ENCODE results near the gene CAMK2N1. TPM values are rescaled to one million over a fixed set of nuclear protein-coding genes. Genes with fewer than 3 reads are reported as not detected.

The CAMK2N1 gene
- polyA plus RNA-seq, 1 donor from 2014 or later, result 67.1 TPM

DNA sequence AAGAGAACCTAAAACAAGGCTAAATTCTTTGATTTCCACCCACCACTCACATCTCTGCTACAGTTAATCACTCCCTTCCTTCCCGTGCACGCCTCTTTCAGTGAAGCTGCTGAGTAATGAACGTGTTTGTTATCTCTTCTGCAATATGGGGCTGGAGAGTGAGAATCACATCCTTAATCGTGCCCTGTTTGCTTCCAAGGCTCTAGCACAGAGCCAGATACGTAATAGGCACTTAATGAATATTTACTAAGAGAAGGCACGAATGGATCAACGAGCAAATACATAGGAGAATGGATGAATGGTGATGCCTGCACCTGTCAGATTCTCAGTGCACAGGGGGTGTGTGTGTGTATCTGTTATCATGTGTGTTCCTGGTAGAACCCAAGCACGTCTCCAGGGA is 44.3 kb upstream of the CAMK2N1 start:
- Histone ChIP-seq H3K36me3 (ENCODE audit: insufficient read depth, low read length) (no peaks in the 10 kb centered on the region), H3K9ac (ENCODE audit: low read length) (peak overlapping the region; percentile 59), H2AFZ (ENCODE audit: low read depth, low read length) (peak overlapping the region; percentile 27), H3K9me2 (ENCODE audit: insufficient read depth, low read length) (no peaks in the 10 kb centered on the region), H3F3A (ENCODE audit: insufficient read depth, low read length, poor library complexity, severe bottlenecking) (no peaks in the 10 kb centered on the region), H3K79me2 (replicated peaks; ENCODE audit: insufficient read depth, low read length) (no peaks in the 10 kb centered on the region), H4K20me1 (ENCODE audit: insufficient read depth) (no peaks in the 10 kb centered on the region), H3K27ac (ENCODE audit: low read length) (peak overlapping the region; percentile 89), H3K4me3 (ENCODE audit: low read length) (peak overlapping the region; percentile 51), H3K9me3 (ENCODE audit: low read length) (no peaks in the 10 kb centered on the region), H3K27me3 (ENCODE audit: insufficient read depth, low read depth, low read length) (no peaks in the 10 kb centered on the region), H3K4me2 (ENCODE audit: low read length) (peak overlapping the region; percentile 76)
- no peak for TF ChIP-seq EZH2 (IDR thresholded peaks at IDR 0.05; ENCODE audit: borderline replicate concordance, insufficient read depth, low read length, poor library complexity, severe bottlenecking)
- no peak for TF ChIP-seq MXI1 (conservative IDR thresholded peaks at IDR 0.05; ENCODE audit: poor library complexity, severe bottlenecking)
- TF ChIP-seq POLR2AphosphoS5 (IDR thresholded peaks at IDR 0.05), result no peak
- TF ChIP-seq RAD21 (conservative IDR thresholded peaks at IDR 0.05), result no peak
- no peak for TF ChIP-seq TAF1 (IDR thresholded peaks at IDR 0.05; ENCODE audit: low read depth)
- TF ChIP-seq, protein P1, sequence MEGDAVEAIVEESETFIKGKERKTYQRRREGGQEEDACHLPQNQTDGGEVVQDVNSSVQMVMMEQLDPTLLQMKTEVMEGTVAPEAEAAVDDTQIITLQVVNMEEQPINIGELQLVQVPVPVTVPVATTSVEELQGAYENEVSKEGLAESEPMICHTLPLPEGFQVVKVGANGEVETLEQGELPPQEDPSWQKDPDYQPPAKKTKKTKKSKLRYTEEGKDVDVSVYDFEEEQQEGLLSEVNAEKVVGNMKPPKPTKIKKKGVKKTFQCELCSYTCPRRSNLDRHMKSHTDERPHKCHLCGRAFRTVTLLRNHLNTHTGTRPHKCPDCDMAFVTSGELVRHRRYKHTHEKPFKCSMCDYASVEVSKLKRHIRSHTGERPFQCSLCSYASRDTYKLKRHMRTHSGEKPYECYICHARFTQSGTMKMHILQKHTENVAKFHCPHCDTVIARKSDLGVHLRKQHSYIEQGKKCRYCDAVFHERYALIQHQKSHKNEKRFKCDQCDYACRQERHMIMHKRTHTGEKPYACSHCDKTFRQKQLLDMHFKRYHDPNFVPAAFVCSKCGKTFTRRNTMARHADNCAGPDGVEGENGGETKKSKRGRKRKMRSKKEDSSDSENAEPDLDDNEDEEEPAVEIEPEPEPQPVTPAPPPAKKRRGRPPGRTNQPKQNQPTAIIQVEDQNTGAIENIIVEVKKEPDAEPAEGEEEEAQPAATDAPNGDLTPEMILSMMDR (IDR thresholded peaks at IDR 0.05; ENCODE audit: poor library complexity, severe bottlenecking), result no peak
- no peak for TF ChIP-seq EP300 (conservative IDR thresholded peaks at IDR 0.05; ENCODE audit: poor library complexity, severe bottlenecking)
- TF ChIP-seq, protein P2, sequence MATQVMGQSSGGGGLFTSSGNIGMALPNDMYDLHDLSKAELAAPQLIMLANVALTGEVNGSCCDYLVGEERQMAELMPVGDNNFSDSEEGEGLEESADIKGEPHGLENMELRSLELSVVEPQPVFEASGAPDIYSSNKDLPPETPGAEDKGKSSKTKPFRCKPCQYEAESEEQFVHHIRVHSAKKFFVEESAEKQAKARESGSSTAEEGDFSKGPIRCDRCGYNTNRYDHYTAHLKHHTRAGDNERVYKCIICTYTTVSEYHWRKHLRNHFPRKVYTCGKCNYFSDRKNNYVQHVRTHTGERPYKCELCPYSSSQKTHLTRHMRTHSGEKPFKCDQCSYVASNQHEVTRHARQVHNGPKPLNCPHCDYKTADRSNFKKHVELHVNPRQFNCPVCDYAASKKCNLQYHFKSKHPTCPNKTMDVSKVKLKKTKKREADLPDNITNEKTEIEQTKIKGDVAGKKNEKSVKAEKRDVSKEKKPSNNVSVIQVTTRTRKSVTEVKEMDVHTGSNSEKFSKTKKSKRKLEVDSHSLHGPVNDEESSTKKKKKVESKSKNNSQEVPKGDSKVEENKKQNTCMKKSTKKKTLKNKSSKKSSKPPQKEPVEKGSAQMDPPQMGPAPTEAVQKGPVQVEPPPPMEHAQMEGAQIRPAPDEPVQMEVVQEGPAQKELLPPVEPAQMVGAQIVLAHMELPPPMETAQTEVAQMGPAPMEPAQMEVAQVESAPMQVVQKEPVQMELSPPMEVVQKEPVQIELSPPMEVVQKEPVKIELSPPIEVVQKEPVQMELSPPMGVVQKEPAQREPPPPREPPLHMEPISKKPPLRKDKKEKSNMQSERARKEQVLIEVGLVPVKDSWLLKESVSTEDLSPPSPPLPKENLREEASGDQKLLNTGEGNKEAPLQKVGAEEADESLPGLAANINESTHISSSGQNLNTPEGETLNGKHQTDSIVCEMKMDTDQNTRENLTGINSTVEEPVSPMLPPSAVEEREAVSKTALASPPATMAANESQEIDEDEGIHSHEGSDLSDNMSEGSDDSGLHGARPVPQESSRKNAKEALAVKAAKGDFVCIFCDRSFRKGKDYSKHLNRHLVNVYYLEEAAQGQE (IDR thresholded peaks at IDR 0.05; ENCODE audit: borderline replicate concordance), result no peak
- no peak for TF ChIP-seq SMC3 (conservative IDR thresholded peaks at IDR 0.05; ENCODE audit: poor library complexity)

DNA sequence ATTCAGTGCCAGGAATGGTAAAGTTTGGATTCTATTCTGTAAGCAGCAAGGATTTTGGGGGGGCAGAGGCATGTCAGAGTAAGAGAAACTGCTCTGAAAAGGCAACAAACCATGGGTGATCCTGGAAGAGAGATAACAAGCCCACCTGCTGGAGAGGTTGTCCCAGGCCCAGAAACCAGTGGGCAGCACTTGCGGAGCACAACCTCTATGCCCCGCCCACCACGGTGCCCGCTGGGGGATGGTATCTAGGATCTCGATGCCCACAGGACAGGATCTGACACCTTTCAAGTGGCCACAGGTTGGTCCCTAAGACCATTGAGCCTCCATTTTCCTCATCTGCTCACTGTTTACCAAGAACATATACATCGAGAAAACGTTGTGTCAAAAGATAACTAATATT is 42.2 kb upstream of the CAMK2N1 start:
- no peak for TF ChIP-seq EZH2 (IDR thresholded peaks at IDR 0.05; ENCODE audit: borderline replicate concordance, insufficient read depth, low read length, poor library complexity, severe bottlenecking)
- no peak for TF ChIP-seq EP300 (conservative IDR thresholded peaks at IDR 0.05; ENCODE audit: poor library complexity, severe bottlenecking)
- no peak for TF ChIP-seq MXI1 (conservative IDR thresholded peaks at IDR 0.05; ENCODE audit: poor library complexity, severe bottlenecking)
- TF ChIP-seq, protein P1 (IDR thresholded peaks at IDR 0.05; ENCODE audit: poor library complexity, severe bottlenecking), result no peak
- no peak for TF ChIP-seq SMC3 (conservative IDR thresholded peaks at IDR 0.05; ENCODE audit: poor library complexity)
- TF ChIP-seq POLR2AphosphoS5 (IDR thresholded peaks at IDR 0.05), result no peak
- no peak for TF ChIP-seq TAF1 (IDR thresholded peaks at IDR 0.05; ENCODE audit: low read depth)
- TF ChIP-seq, protein P2 (IDR thresholded peaks at IDR 0.05; ENCODE audit: borderline replicate concordance), result no peak
- TF ChIP-seq RAD21 (conservative IDR thresholded peaks at IDR 0.05), result no peak

More for the DNA sequence above, 42.2 kb upstream of the CAMK2N1 start:
- Histone ChIP-seq H3K27me3 (ENCODE audit: insufficient read depth, low read depth, low read length) (no peaks in the 10 kb centered on the region), H3K4me3 (ENCODE audit: low read length) (no peak overlapping the region), H3K36me3 (ENCODE audit: insufficient read depth, low read length) (no peaks in the 10 kb centered on the region), H3K9ac (ENCODE audit: low read length) (no peak overlapping the region), H3K4me2 (ENCODE audit: low read length) (no peak overlapping the region), H3K27ac (ENCODE audit: low read length) (no peak overlapping the region), H3K9me2 (ENCODE audit: insufficient read depth, low read length) (no peaks in the 10 kb centered on the region), H4K20me1 (ENCODE audit: insufficient read depth) (no peaks in the 10 kb centered on the region), H3F3A (ENCODE audit: insufficient read depth, low read length, poor library complexity, severe bottlenecking) (no peaks in the 10 kb centered on the region), H2AFZ (ENCODE audit: low read depth, low read length) (no peak overlapping the region), H3K79me2 (replicated peaks; ENCODE audit: insufficient read depth, low read length) (no peaks in the 10 kb centered on the region), H3K9me3 (ENCODE audit: low read length) (no peaks in the 10 kb centered on the region)
